Right lobe of liver (tissue), 6 donors: ENCODE results near the gene GPR15. TPM values are rescaled to one million over a fixed set of nuclear protein-coding genes. Genes with fewer than 3 reads are reported as not detected.

ENCODE experiments used
- ATAC-seq, 4 donors: fragments of 200-7000 bp; cut with Tn5 transposase; one replicate each; pipeline ENCODE4 v1.9.1; 2020; ENCODE audit warnings: mild to moderate bottlenecking in 4 of 4, moderate library complexity in 4 of 4
- DNase-seq, 3 donors: peaks; one replicate each; pipeline ENCODE4 v3.0.0-alpha.2; 2020
- H3K27ac ChIP-seq, 3 donors: fragments of 200-600 bp; one replicate each; pipeline ENCODE4 v1.8.0; 2022
- H3K27me3 ChIP-seq, 2 donors: fragments of 200-600 bp; one replicate each; pipeline ENCODE4 v1.8.0; 2022
- H3K36me3 ChIP-seq, 4 donors: fragments of 200-600 bp; sonication (generic) in 1 of 4; one replicate each; pipeline versions ENCODE4 v1.5.1 to v1.8.0; 2017 to 2022; ENCODE audit warnings: control low read depth in 1 of 4
- H3K4me1 ChIP-seq, 4 donors: fragments of 200-600 bp; sonication (generic) in 1 of 4; one replicate each; pipeline versions ENCODE4 v1.5.1 to v1.8.0; 2017 to 2022; ENCODE audit warnings: control low read depth in 1 of 4
- H3K4me3 ChIP-seq, 3 donors: fragments of 200-600 bp; one replicate each; pipeline ENCODE4 v1.8.0; 2022
- H3K9me3 ChIP-seq, 4 donors: fragments of 200-600 bp; sonication (generic) in 1 of 4; one replicate each; pipeline versions ENCODE4 v1.5.1 to v1.8.0; 2017 to 2022; ENCODE audit warnings: control low read depth in 1 of 4
- POLR2A ChIP-seq: fragments of 450-650 bp; IDR thresholded peaks from one replicate; pipeline ENCODE4 v1.6.1; 2017; ENCODE audit warnings: antibody characterized with exemption, mild to moderate bottlenecking
- WGBS: methylation state at CpG from one replicate; pipeline ENCODE4 v1.1.6; 2018; ENCODE audit warnings: low coverage, low lambda C conversion rate; ENCODE audit not compliant: insufficient coverage; ENCODE audit errors: missing lambda C conversion rate; 5-methylcytosine and 5-hydroxymethylcytosine counted together
- intact Hi-C, 2 donors: fragments of 100-400 bp; cut with DNase I; formaldehyde crosslinking; loops; one replicate each; pipeline versions ENCODE4 v1.11.2 to v1.14.1; 2022
- total RNA-seq, 6 experiments: library from RNA; depleted of rRNA in 2 of 6; stranded (reverse); fragments of >200 nt in 2 of 6; fragmentation: NEBNext Ultra II Directional in 3 of 6; extraction: Animal tissue kit (Norgen Biotek cat#: 25700) in 3 of 6; gene quantifications; one replicate each; pipeline versions ENCODE4 v1.1.0 to v1.2.4, GENCODE V29; 2016 to 2023
- TF ChIP-seq, protein P1 (sequence below), 4 donors: fragments of 200-600 bp in 3 of 4; fragments of 450-650 bp in 1 of 4; IDR thresholded peaks; one replicate each; pipeline versions ENCODE4 v1.5.1 to v1.8.0; 2016 to 2022; ENCODE audit warnings: antibody characterized with exemption in 4 of 4, mild to moderate bottlenecking in 2 of 4
- donor health status: DM: no; HTN: yes; CAD: no.
- donor health status: DM: no; HTN: no; CAD: no.
- donor health status: DM: no; HTN: no; CAD: no.
- donor health status: DM: no; HTN: yes; CAD: no.
- donor health status: DM: no; HTN: yes; CAD: no.

GPR15 gene
- total RNA-seq, 6 experiments from 2014 or later: not detected

DNA sequence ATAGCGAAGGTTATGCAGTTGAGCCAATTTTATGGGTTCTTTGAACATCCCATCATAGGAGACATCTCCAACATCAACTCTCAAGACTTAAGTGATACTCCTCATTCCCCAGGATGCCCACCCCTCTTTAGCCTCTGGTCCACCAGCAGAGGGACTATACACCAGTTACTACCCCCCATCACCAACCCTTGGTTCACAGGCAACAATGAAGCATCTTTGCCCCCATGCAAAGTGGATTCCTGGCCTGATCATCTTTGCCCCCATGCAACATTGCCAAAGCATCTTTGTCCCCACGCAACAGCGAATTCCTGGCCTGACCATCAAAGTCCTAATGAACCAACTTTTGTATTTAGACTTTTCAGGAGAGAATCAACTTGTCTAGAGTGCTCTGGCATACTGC, 19.1 kb downstream of the GPR15 start:
- no peak for DNase-seq
- no peak for ATAC-seq
- H3K27me3 ChIP-seq: no peaks in the 10 kb centered on the region
- no peak for TF ChIP-seq POLR2A
- TF ChIP-seq, protein P1, sequence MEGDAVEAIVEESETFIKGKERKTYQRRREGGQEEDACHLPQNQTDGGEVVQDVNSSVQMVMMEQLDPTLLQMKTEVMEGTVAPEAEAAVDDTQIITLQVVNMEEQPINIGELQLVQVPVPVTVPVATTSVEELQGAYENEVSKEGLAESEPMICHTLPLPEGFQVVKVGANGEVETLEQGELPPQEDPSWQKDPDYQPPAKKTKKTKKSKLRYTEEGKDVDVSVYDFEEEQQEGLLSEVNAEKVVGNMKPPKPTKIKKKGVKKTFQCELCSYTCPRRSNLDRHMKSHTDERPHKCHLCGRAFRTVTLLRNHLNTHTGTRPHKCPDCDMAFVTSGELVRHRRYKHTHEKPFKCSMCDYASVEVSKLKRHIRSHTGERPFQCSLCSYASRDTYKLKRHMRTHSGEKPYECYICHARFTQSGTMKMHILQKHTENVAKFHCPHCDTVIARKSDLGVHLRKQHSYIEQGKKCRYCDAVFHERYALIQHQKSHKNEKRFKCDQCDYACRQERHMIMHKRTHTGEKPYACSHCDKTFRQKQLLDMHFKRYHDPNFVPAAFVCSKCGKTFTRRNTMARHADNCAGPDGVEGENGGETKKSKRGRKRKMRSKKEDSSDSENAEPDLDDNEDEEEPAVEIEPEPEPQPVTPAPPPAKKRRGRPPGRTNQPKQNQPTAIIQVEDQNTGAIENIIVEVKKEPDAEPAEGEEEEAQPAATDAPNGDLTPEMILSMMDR (IDR thresholded peaks at IDR 0.05): no peak
- 79% methylated on average over 2 of the region's 3 CpGs for WGBS
- no peaks in the 10 kb centered on the region for H3K4me1 ChIP-seq
- no peak overlapping the region for H3K27ac ChIP-seq
- H3K4me3 ChIP-seq: no peak overlapping the region
- no peaks in the 10 kb centered on the region for H3K9me3 ChIP-seq
- no peaks in the 10 kb centered on the region for H3K36me3 ChIP-seq
- intact Hi-C loops: no loop called here

DNA sequence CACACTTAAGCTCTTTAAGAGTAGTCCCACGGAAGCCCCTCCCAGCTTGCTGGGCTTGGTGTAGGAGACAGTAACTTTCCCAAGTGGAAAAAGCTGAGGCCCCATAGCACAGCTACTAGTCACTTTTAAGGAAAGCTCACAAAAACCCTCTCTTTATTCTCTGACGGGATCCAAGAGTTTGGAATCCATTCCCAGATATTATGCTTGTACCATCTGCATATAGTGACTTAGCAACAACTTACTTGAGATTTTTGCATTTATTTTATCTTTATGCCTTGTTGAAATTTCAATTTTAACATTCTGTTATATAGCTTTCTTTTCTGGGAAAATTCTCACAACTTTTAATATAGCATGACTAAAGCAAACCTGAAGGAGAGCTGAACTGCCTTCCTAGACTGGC, 19.5 kb downstream of the GPR15 start:
- H3K27me3 ChIP-seq: no peaks in the 10 kb centered on the region
- 86% methylated on average over 1 of the region's 2 CpGs for WGBS
- H3K4me1 ChIP-seq: no peaks in the 10 kb centered on the region
- intact Hi-C loops: no loop called here
- H3K36me3 ChIP-seq: no peaks in the 10 kb centered on the region
- DNase-seq (no peak), ATAC-seq (no peak)
- H3K4me3 ChIP-seq: no peak overlapping the region
- no peak for TF ChIP-seq POLR2A
- TF ChIP-seq, protein P1 (IDR thresholded peaks at IDR 0.05): no peak
- H3K27ac ChIP-seq: no peak overlapping the region
- H3K9me3 ChIP-seq: no peaks in the 10 kb centered on the region

DNA sequence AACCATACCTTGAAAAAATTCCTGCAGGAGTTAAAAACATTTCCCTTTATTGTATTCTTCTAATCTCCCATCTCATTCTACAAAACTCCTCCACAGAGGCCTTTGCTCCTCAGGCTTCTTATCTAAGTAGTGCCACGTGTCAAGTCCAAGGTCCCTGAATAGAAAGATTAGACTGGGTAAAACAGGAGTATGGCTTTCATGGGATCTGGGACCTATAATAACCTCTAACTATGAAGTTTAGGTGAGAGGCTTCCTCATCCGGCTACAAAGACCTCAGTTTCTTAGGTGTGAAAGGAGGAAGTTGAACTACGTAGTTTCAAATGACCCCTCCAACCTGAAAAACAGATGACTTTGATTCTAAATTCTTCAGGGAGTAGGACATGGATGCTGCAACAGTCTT, 20.0 kb downstream of the GPR15 start:
- Histone ChIP-seq H3K4me1 (no peaks in the 10 kb centered on the region), H3K9me3 (no peaks in the 10 kb centered on the region), H3K27me3 (no peaks in the 10 kb centered on the region), H3K27ac (no peak overlapping the region), H3K36me3 (no peaks in the 10 kb centered on the region), H3K4me3 (no peak overlapping the region)
- WGBS: 52% methylated on average over 3 of the region's 3 CpGs
- intact Hi-C loops: no loop called here
- no peak for ATAC-seq
- TF ChIP-seq POLR2A: no peak
- TF ChIP-seq, protein P1 (IDR thresholded peaks at IDR 0.05): no peak
- DNase-seq: no peak

DNA sequence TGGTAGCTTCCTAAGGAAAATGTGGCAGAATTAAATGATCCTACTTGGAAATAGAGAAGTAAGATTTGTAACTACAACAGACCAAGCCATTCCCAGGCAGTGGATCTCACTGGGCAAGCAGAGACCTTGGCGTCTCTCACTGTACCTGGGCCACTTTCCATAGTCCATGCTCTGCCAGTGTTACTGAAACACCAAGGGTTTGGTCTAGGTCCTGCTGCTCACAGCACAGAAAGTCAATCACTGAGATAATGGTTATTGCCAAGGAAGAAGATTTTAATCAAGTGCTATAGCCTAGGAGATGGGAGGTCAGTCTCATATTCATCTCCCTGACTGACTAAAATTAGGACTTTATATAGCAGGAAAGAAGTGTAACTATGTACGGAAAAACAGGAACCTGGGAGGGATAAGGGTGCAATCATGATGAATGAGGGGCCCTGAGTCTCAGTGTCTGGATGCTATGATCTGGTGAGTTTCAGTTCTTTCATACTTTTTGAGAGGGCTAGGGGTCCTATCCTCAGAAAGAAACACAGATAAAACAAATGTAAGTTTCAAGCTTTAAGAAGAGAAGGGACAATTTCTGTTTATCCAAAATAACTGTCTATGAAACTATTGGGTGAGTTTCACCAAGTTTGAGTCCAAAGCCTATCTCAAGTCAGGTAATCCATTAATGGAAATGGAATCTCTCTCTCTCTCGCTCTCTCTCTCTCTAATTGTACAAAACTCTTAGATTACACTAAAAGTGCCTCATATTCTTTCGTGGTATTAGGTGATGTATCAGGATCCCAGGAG, 20.6 kb downstream of the GPR15 start:
- DNase-seq (no peak), ATAC-seq (no peak)
- intact Hi-C loops: no loop called here
- no peaks in the 10 kb centered on the region for H3K27me3 ChIP-seq
- TF ChIP-seq, protein P1 (IDR thresholded peaks at IDR 0.05): no peak
- TF ChIP-seq POLR2A: no peak
- no peaks in the 10 kb centered on the region for H3K9me3 ChIP-seq
- no peaks in the 10 kb centered on the region for H3K36me3 ChIP-seq
- no peaks in the 10 kb centered on the region for H3K4me1 ChIP-seq
- H3K27ac ChIP-seq: no peak overlapping the region
- H3K4me3 ChIP-seq: no peak overlapping the region
- 67% methylated on average over 4 of the region's 4 CpGs for WGBS
